ENCODE results near the gene SH3PXD2A. TPM values are rescaled to one million over a fixed set of nuclear protein-coding genes. Genes with fewer than 3 reads are reported as not detected.

The SH3PXD2A gene
- total and polyA plus RNA-seq, 3 experiments from 2014 or later: 0.48 to 8.0 (median 7.7) TPM

GRCh38 chr10:103793920-103794883 is 61.2 kb downstream of the SH3PXD2A start:
- no peak overlapping the region for H3K4me3 Mint-ChIP-seq
- Histone ChIP-seq H3K27ac (ENCODE audit: low read depth, low read length) (no peak overlapping the region), H3K9me3 (ENCODE audit: low read length) (no peaks in the 10 kb centered on the region), H3K4me1 (ENCODE audit: insufficient read depth, low read length) (no peaks in the 10 kb centered on the region), H3K4me3 (ENCODE audit: low read length) (no peak overlapping the region), H3K36me3 (ENCODE audit: insufficient read depth, low read length) (no peaks in the 10 kb centered on the region), H3K27me3 (ENCODE audit: insufficient read depth, low read length, poor library complexity, severe bottlenecking) (no peaks in the 10 kb centered on the region)
- H3K4me1 Mint-ChIP-seq: peaks cover 0 to 4% (median 3%) of the 10 kb centered on the region in 3 donors
- no peaks in the 10 kb centered on the region for H3K9me3 Mint-ChIP-seq
- H3K27ac Mint-ChIP-seq: no peak overlapping the region
- CTCF ChIA-PET: no interaction called here
- no peak for DNase-seq
- POLR2A ChIA-PET: no interaction called here
- H3K27me3 Mint-ChIP-seq: peaks cover 0 to 6% of the 10 kb centered on the region in 2 donors
- H3K36me3 Mint-ChIP-seq: no peaks in the 10 kb centered on the region

GRCh38 chr10:103793429-103793828 is 61.9 kb downstream of the SH3PXD2A start:
- POLR2A ChIA-PET: no interaction called here
- peaks cover 0 to 3% (median 0%) of the 10 kb centered on the region in 3 donors for H3K4me1 Mint-ChIP-seq
- Histone ChIP-seq H3K4me1 (ENCODE audit: insufficient read depth, low read length) (no peaks in the 10 kb centered on the region), H3K27ac (ENCODE audit: low read depth, low read length) (no peak overlapping the region), H3K4me3 (ENCODE audit: low read length) (no peak overlapping the region), H3K36me3 (ENCODE audit: insufficient read depth, low read length) (no peaks in the 10 kb centered on the region), H3K9me3 (ENCODE audit: low read length) (no peaks in the 10 kb centered on the region), H3K27me3 (ENCODE audit: insufficient read depth, low read length, poor library complexity, severe bottlenecking) (no peaks in the 10 kb centered on the region)
- H3K4me3 Mint-ChIP-seq: no peak overlapping the region
- no peak overlapping the region for H3K27ac Mint-ChIP-seq
- no peak for DNase-seq
- no peaks in the 10 kb centered on the region for H3K9me3 Mint-ChIP-seq
- H3K27me3 Mint-ChIP-seq: peaks cover 3 to 6% of the 10 kb centered on the region in 2 donors
- CTCF ChIA-PET: no interaction called here
- H3K36me3 Mint-ChIP-seq: no peaks in the 10 kb centered on the region

- DNase-seq: no peak
- no peak overlapping the region for H3K4me3 ChIP-seq (ENCODE audit: low read length)
- CTCF ChIA-PET: no interaction called here
- H3K27ac ChIP-seq (ENCODE audit: low read depth, low read length): no peak overlapping the region
- no peaks in the 10 kb centered on the region for H3K27me3 ChIP-seq (ENCODE audit: insufficient read depth, low read length, poor library complexity, severe bottlenecking)
- H3K36me3 ChIP-seq (ENCODE audit: insufficient read depth, low read length): no peaks in the 10 kb centered on the region
- no peaks in the 10 kb centered on the region for H3K9me3 ChIP-seq (ENCODE audit: low read length)
- no peak overlapping the region for H3K4me3 Mint-ChIP-seq
- H3K4me1 Mint-ChIP-seq: peaks cover 0 to 3% (median 0%) of the 10 kb centered on the region in 3 donors
- POLR2A ChIA-PET: no interaction called here
- H3K27me3 Mint-ChIP-seq: peaks cover 3 to 6% of the 10 kb centered on the region in 2 donors
- H3K9me3 Mint-ChIP-seq: no peaks in the 10 kb centered on the region
- H3K36me3 Mint-ChIP-seq: no peaks in the 10 kb centered on the region
- H3K4me1 ChIP-seq (ENCODE audit: insufficient read depth, low read length): no peaks in the 10 kb centered on the region
- H3K27ac Mint-ChIP-seq: no peak overlapping the region
These were observed 62.8 kb downstream of the SH3PXD2A start for GRCh38 chr10:103792547-103792946.

- POLR2A ChIA-PET: no interaction called here
- Histone ChIP-seq H3K4me3 (ENCODE audit: low read length) (no peak overlapping the region), H3K4me1 (ENCODE audit: insufficient read depth, low read length) (no peaks in the 10 kb centered on the region), H3K36me3 (ENCODE audit: insufficient read depth, low read length) (no peaks in the 10 kb centered on the region), H3K27me3 (ENCODE audit: insufficient read depth, low read length, poor library complexity, severe bottlenecking) (no peaks in the 10 kb centered on the region), H3K27ac (ENCODE audit: low read depth, low read length) (no peak overlapping the region), H3K9me3 (ENCODE audit: low read length) (no peaks in the 10 kb centered on the region)
- Mint-ChIP-seq H3K27ac (no peak overlapping the region), H3K36me3 (no peaks in the 10 kb centered on the region), H3K4me3 (no peak overlapping the region), H3K4me1 (peaks cover 0 to 3% (median 0%) of the 10 kb centered on the region in 3 donors), H3K9me3 (no peaks in the 10 kb centered on the region), H3K27me3 (peaks cover 3 to 6% of the 10 kb centered on the region in 2 donors)
- CTCF ChIA-PET: no interaction called here
- DNase-seq: no peak
These were observed 63.5 kb downstream of the SH3PXD2A start for GRCh38 chr10:103791858-103792257.

GRCh38 chr10:103791291-103791690 is 64.1 kb downstream of the SH3PXD2A start:
- H3K4me1 Mint-ChIP-seq: peaks cover 0 to 3% (median 0%) of the 10 kb centered on the region in 3 donors
- POLR2A ChIA-PET: no interaction called here

GRCh38 chr10:103790580-103790979 is 64.8 kb downstream of the SH3PXD2A start:
- Histone ChIP-seq H3K4me1 (ENCODE audit: insufficient read depth, low read length) (no peaks in the 10 kb centered on the region), H3K36me3 (ENCODE audit: insufficient read depth, low read length) (no peaks in the 10 kb centered on the region), H3K9me3 (ENCODE audit: low read length) (no peaks in the 10 kb centered on the region), H3K4me3 (ENCODE audit: low read length) (no peak overlapping the region), H3K27ac (ENCODE audit: low read depth, low read length) (no peak overlapping the region), H3K27me3 (ENCODE audit: insufficient read depth, low read length, poor library complexity, severe bottlenecking) (no peaks in the 10 kb centered on the region)
- peaks cover 0 to 3% (median 0%) of the 10 kb centered on the region in 3 donors for H3K4me1 Mint-ChIP-seq
- peaks cover 6 to 7% of the 10 kb centered on the region in 2 donors for H3K27me3 Mint-ChIP-seq
- H3K9me3 Mint-ChIP-seq: no peaks in the 10 kb centered on the region
- no peaks in the 10 kb centered on the region for H3K36me3 Mint-ChIP-seq
- no peak overlapping the region for H3K27ac Mint-ChIP-seq
- H3K4me3 Mint-ChIP-seq: no peak overlapping the region
- DNase-seq: no peak
- POLR2A ChIA-PET: no interaction called here
- CTCF ChIA-PET: no interaction called here

More at GRCh38 chr10:103791291-103791690, 64.1 kb downstream of the SH3PXD2A start:
- CTCF ChIA-PET: no interaction called here
- Mint-ChIP-seq H3K27ac (no peak overlapping the region), H3K27me3 (peaks cover 3 to 6% of the 10 kb centered on the region in 2 donors), H3K36me3 (no peaks in the 10 kb centered on the region), H3K4me3 (no peak overlapping the region), H3K9me3 (no peaks in the 10 kb centered on the region)
- no peak overlapping the region for H3K27ac ChIP-seq (ENCODE audit: low read depth, low read length)
- no peak for DNase-seq
- no peaks in the 10 kb centered on the region for H3K9me3 ChIP-seq (ENCODE audit: low read length)
- no peaks in the 10 kb centered on the region for H3K36me3 ChIP-seq (ENCODE audit: insufficient read depth, low read length)
- no peaks in the 10 kb centered on the region for H3K27me3 ChIP-seq (ENCODE audit: insufficient read depth, low read length, poor library complexity, severe bottlenecking)
- H3K4me3 ChIP-seq (ENCODE audit: low read length): no peak overlapping the region
- H3K4me1 ChIP-seq (ENCODE audit: insufficient read depth, low read length): no peaks in the 10 kb centered on the region

GRCh38 chr10:103789771-103790201 is 65.6 kb downstream of the SH3PXD2A start:
- H3K4me1 Mint-ChIP-seq: peaks cover 0 to 3% (median 0%) of the 10 kb centered on the region in 3 donors
- Histone ChIP-seq H3K4me3 (ENCODE audit: low read length) (no peak overlapping the region), H3K27me3 (ENCODE audit: insufficient read depth, low read length, poor library complexity, severe bottlenecking) (no peaks in the 10 kb centered on the region), H3K4me1 (ENCODE audit: insufficient read depth, low read length) (no peaks in the 10 kb centered on the region), H3K36me3 (ENCODE audit: insufficient read depth, low read length) (no peaks in the 10 kb centered on the region), H3K27ac (ENCODE audit: low read depth, low read length) (no peak overlapping the region), H3K9me3 (ENCODE audit: low read length) (no peaks in the 10 kb centered on the region)
- H3K9me3 Mint-ChIP-seq: no peaks in the 10 kb centered on the region
- no peak overlapping the region for H3K27ac Mint-ChIP-seq
- H3K27me3 Mint-ChIP-seq: peaks cover 6 to 12% of the 10 kb centered on the region in 2 donors
- no peak overlapping the region for H3K4me3 Mint-ChIP-seq
- ChIA-PET POLR2A (no interaction called here), CTCF (interaction anchor here (1.6 kb wide), 1 partner anchor 17 kb away, joined by 5 read pairs; no protein-coding TSS in a partner anchor)
- H3K36me3 Mint-ChIP-seq: no peaks in the 10 kb centered on the region
- DNase-seq: no peak

GRCh38 chr10:103789161-103789560 is 66.2 kb downstream of the SH3PXD2A start:
- POLR2A ChIA-PET: no interaction called here
- H3K9me3 ChIP-seq (ENCODE audit: low read length): no peaks in the 10 kb centered on the region
- no peaks in the 10 kb centered on the region for H3K9me3 Mint-ChIP-seq
- no peak overlapping the region for H3K27ac ChIP-seq (ENCODE audit: low read depth, low read length)
- peaks cover 6 to 18% of the 10 kb centered on the region in 2 donors for H3K27me3 Mint-ChIP-seq
- no peak overlapping the region for H3K27ac Mint-ChIP-seq
- DNase-seq: no peak
- no peaks in the 10 kb centered on the region for H3K4me1 ChIP-seq (ENCODE audit: insufficient read depth, low read length)
- no peaks in the 10 kb centered on the region for H3K27me3 ChIP-seq (ENCODE audit: insufficient read depth, low read length, poor library complexity, severe bottlenecking)
- no peaks in the 10 kb centered on the region for H3K36me3 Mint-ChIP-seq
- CTCF ChIA-PET: interaction anchor here (1.6 kb wide), 1 partner anchor 16 kb away, joined by 5 read pairs; no protein-coding TSS in a partner anchor
- H3K4me1 Mint-ChIP-seq: peaks cover 0 to 3% (median 0%) of the 10 kb centered on the region in 3 donors
- no peaks in the 10 kb centered on the region for H3K36me3 ChIP-seq (ENCODE audit: insufficient read depth, low read length)
- no peak overlapping the region for H3K4me3 ChIP-seq (ENCODE audit: low read length)
- H3K4me3 Mint-ChIP-seq: no peak overlapping the region

Measured in CD8-positive, alpha-beta memory T cell (primary cell).